Erythroblast (primary cell): ENCODE results near the gene PALLD.

Experiments
- GATA1 ChIP-seq: IDR thresholded peaks from 2 replicates; pipeline ENCODE4 v1.6.1; 2011; ENCODE audit warnings: low read depth, mild to moderate bottlenecking, control low read depth, low read length, moderate library complexity
- POLR2A ChIP-seq: IDR thresholded peaks from 2 replicates; pipeline ENCODE4 v1.6.1; 2011; ENCODE audit warnings: mild to moderate bottlenecking, low read length

DNA sequence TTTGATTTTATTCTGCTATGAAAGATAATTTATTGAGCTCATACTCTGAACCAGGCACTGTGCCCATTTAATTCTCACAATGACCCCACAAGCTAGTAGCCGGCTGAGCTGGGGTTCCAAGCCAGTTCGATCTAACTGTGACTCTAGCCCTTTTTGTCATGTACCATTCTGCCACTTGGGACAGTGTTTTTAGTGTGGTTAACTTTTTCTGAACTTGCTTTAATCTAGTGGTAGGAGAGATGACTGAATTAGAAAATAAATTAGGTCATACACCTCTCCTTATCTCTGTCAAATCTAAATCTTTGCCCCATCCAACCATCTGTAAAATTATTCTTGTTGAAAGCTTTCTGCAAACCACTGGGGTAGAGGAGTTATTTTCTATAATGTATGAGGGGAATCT, 377.2 kb downstream of the PALLD start:
- TF ChIP-seq POLR2A (no peak), GATA1 (no peak)
